ENCODE results near the gene SLCO3A1. TPM values are rescaled to one million over a fixed set of nuclear protein-coding genes. Genes with fewer than 3 reads are reported as not detected.

The SLCO3A1 gene
- total RNA-seq, 1 donor from 2014 or later, result 7.7 TPM

DNA sequence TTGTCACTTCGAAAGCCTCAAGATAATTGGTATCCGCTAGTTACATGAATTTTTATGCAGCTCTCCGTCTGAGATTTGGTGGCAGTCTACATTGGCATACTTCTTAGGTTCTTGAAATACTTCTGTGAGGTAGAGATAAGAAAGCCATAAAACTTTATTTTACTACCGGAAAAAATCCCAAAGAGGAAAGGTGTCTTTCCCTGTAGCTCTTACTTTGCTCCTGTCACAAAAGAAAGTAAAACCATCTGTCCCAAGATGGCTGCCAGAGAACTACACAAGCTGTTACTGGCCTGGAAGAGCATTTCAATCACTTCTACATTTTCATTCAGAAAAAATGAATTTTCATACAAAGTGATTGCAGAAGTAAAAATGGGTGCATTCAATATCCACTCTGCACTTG lies 325.4 kb downstream of the SLCO3A1 start:
- DNase-seq (ENCODE audit: low spot score, unreplicated experiment), result no peak
- TF ChIP-seq, protein P1, sequence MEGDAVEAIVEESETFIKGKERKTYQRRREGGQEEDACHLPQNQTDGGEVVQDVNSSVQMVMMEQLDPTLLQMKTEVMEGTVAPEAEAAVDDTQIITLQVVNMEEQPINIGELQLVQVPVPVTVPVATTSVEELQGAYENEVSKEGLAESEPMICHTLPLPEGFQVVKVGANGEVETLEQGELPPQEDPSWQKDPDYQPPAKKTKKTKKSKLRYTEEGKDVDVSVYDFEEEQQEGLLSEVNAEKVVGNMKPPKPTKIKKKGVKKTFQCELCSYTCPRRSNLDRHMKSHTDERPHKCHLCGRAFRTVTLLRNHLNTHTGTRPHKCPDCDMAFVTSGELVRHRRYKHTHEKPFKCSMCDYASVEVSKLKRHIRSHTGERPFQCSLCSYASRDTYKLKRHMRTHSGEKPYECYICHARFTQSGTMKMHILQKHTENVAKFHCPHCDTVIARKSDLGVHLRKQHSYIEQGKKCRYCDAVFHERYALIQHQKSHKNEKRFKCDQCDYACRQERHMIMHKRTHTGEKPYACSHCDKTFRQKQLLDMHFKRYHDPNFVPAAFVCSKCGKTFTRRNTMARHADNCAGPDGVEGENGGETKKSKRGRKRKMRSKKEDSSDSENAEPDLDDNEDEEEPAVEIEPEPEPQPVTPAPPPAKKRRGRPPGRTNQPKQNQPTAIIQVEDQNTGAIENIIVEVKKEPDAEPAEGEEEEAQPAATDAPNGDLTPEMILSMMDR (IDR thresholded peaks at IDR 0.05; ENCODE audit: unreplicated experiment), result no peak
- no peaks in the 10 kb centered on the region for H3K9me3 Mint-ChIP-seq (ENCODE audit: low read depth)
- no peaks in the 10 kb centered on the region for H3K36me3 Mint-ChIP-seq (ENCODE audit: insufficient read depth)
- no peaks in the 10 kb centered on the region for H3K27me3 Mint-ChIP-seq
- no peaks in the 10 kb centered on the region for H3K4me1 Mint-ChIP-seq (ENCODE audit: low read depth)
- no peak overlapping the region for H3K4me3 Mint-ChIP-seq (ENCODE audit: low read depth)
- no peak overlapping the region for H3K27ac Mint-ChIP-seq

DNA sequence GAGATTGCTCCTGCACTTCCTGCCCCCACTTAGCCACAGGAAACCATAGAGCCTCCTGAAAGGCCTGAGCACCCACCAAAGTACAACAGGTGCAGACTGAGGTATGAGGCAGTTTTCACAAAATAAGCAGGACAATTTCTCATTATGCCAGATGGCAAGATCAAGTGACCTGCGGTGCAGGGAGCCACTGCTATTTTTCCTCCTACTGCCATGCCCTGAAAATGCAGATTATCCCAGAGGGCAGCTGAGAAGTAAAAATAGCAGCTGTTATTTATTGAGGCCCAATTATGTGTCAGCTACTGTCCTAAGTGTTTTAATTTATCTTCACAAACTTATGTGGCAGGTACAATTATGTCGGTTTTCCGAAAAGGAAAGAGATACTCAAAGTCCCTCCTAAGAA lies 330.6 kb downstream of the SLCO3A1 start:
- DNase-seq (ENCODE audit: low spot score, unreplicated experiment), result no peak
- TF ChIP-seq, protein P1 (IDR thresholded peaks at IDR 0.05; ENCODE audit: unreplicated experiment), result no peak
- Mint-ChIP-seq H3K27me3 (peaks cover 3% of the 10 kb centered on the region), H3K27ac (no peak overlapping the region), H3K9me3 (ENCODE audit: low read depth) (no peaks in the 10 kb centered on the region), H3K4me1 (ENCODE audit: low read depth) (no peaks in the 10 kb centered on the region), H3K4me3 (ENCODE audit: low read depth) (no peak overlapping the region), H3K36me3 (ENCODE audit: insufficient read depth) (no peaks in the 10 kb centered on the region)

DNA sequence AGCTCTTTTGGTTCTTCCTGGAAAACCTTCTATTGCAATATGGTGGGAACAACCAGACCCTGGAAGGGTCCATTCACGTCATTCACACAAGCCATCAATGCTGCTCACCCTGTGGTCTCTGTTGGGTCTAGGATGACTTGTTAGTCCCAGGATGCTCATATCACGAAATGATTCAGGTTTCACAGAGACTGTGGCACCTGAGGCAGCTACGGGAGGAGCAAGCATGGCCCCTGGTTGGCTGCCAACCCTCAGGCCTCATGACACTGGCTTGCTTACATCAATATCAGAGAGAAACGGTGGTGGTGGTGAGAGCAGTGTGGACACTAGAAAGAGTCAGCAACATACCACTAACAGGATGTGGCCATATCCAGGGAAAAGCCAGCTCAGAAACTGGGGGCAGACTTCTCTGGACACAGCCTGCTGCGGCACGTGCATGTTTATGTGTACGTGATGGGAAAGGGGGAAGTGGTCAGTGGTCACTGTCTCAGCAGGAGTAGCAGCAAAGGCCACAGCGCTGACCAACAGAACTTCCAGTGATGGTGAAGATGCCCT lies 331.2 kb downstream of the SLCO3A1 start:
- H3K36me3 Mint-ChIP-seq (ENCODE audit: insufficient read depth), result no peaks in the 10 kb centered on the region

DNA sequence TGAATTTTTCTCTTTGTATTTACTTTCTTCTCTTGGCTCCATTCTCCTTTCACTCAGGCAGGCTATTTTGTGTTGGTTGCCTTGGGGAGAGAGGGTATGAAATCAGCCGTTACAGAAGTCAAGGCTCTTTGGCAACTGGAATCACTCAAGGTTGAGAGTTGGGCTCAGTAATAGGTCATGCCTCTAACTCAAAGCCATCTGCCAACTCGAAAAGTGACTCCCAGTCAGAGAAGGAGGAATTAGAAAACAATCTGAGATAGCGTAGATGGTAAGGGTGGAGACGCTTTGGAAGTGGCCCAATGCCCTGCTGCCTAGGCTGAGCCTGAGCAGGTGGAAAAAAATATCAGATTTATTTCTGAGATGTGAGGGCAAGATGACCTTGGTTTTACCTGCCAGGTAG lies 334.5 kb downstream of the SLCO3A1 start:
- H3K9me3 Mint-ChIP-seq (ENCODE audit: low read depth), result no peaks in the 10 kb centered on the region
- no peaks in the 10 kb centered on the region for H3K4me1 Mint-ChIP-seq (ENCODE audit: low read depth)
- H3K27ac Mint-ChIP-seq, result no peak overlapping the region
- no peak overlapping the region for H3K4me3 Mint-ChIP-seq (ENCODE audit: low read depth)
- H3K27me3 Mint-ChIP-seq, result peaks cover 7% of the 10 kb centered on the region
- H3K36me3 Mint-ChIP-seq (ENCODE audit: insufficient read depth), result no peaks in the 10 kb centered on the region
- DNase-seq (ENCODE audit: low spot score, unreplicated experiment), result no peak
- TF ChIP-seq, protein P1 (IDR thresholded peaks at IDR 0.05; ENCODE audit: unreplicated experiment), result no peak

More for the DNA sequence above, 331.2 kb downstream of the SLCO3A1 start:
- no peak overlapping the region for H3K4me3 Mint-ChIP-seq (ENCODE audit: low read depth)
- H3K9me3 Mint-ChIP-seq (ENCODE audit: low read depth), result no peaks in the 10 kb centered on the region
- H3K27me3 Mint-ChIP-seq, result peaks cover 7% of the 10 kb centered on the region
- TF ChIP-seq, protein P1 (IDR thresholded peaks at IDR 0.05; ENCODE audit: unreplicated experiment), result no peak
- H3K27ac Mint-ChIP-seq, result no peak overlapping the region
- DNase-seq (ENCODE audit: low spot score, unreplicated experiment), result no peak
- H3K4me1 Mint-ChIP-seq (ENCODE audit: low read depth), result no peaks in the 10 kb centered on the region

DNA sequence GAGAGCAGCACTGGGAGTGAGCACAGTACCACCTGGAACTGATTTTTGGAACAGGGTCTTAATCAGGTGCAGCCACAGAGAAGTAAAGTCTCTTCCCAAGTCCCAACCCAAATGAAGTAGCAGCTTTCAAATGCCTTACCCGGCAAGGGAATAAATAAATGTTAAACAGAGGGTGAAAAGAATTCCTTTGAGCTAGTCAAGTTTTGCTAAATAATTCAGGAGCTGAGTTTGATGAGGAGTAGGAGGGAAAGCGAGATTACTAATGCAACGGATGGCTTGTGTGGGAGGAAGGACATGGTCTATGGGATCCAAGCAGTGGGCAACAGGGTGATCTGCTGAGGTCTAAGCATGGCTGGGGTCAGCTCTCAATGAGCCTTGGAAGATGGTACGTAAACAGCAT lies 335.7 kb downstream of the SLCO3A1 start:
- Mint-ChIP-seq H3K27ac (no peak overlapping the region), H3K36me3 (ENCODE audit: insufficient read depth) (no peaks in the 10 kb centered on the region), H3K9me3 (ENCODE audit: low read depth) (no peaks in the 10 kb centered on the region), H3K4me3 (ENCODE audit: low read depth) (no peak overlapping the region), H3K27me3 (peaks cover 7% of the 10 kb centered on the region), H3K4me1 (ENCODE audit: low read depth) (no peaks in the 10 kb centered on the region)
- TF ChIP-seq, protein P1 (IDR thresholded peaks at IDR 0.05; ENCODE audit: unreplicated experiment), result no peak
- no peak for DNase-seq (ENCODE audit: low spot score, unreplicated experiment)

All from progenitor cell of endocrine pancreas (in vitro differentiated cells).